HepG2 (cell line): ENCODE measurements around the gene PDZD2. TPM values are rescaled to one million over a fixed set of nuclear protein-coding genes. Genes with fewer than 3 reads are reported as not detected.

Experiments
- ATAC-seq: fragments of 200-7000 bp; cut with Tn5 transposase; 3 replicates; pipeline ENCODE4 v1.9.1; 2020; ENCODE audit warnings: mild to moderate bottlenecking, moderate library complexity
- BruUV-seq: library from RNA; stranded (reverse); fragments of 400-500 nt; replicated peaks from 2 replicates; lab custom pipeline; 2021; lab: Mats Ljungman, UMichigan
- CTCF ChIA-PET: fragments of 300-600 bp; formaldehyde crosslinking; extraction: SDS; loops from one replicate; lab custom pipeline; 2021; ENCODE audit warnings: low total read pairs, inconsistent platforms, low intra/inter-chr PET ratio; lab: Yijun Ruan, JAX
- POLR2A ChIA-PET: fragments of 350-600 bp; sonication (Branson Sonifier 250); formaldehyde crosslinking; loops from one replicate; lab custom pipeline; 2020; ENCODE audit warnings: antibody characterized with exemption, inconsistent platforms; lab: Yijun Ruan, JAX
- DNase-seq: peaks from one replicate; pipeline ENCODE4 v3.0.0-alpha.2; 2015; ENCODE audit warnings: low spot score
- FAIRE-seq: peaks from 3 replicates; lab custom pipeline; 2011; peaks lifted over from hg19 to GRCh38; lab: Jason Lieb, UNC
- H2AFZ ChIP-seq: one replicate; pipeline ENCODE4 v1.6.1; 2011; ENCODE audit warnings: low read length, inconsistent platforms
- H3K27ac ChIP-seq: fragments of 300-600 bp; 3 replicates; pipeline ENCODE4 v1.8.0; 2011; ENCODE audit warnings: mixed run types, mild to moderate bottlenecking, mixed read lengths, low read length, inconsistent platforms; ENCODE audit not compliant: insufficient read depth; ENCODE audit errors: extremely low read length
- H3K27me3 ChIP-seq, 2 experiments: fragments of 200-600 bp in 1 of 2; 2 replicates in 1 of 2; 3 replicates in 1 of 2; pipeline versions ENCODE4 v1.6.0 to v1.8.0; 2011; ENCODE audit warnings: low read length in 2 of 2, mild to moderate bottlenecking in 2 of 2, moderate library complexity in 2 of 2, inconsistent platforms in 1 of 2; ENCODE audit not compliant: insufficient read depth in 2 of 2, control insufficient read depth in 1 of 2
- H3K36me3 ChIP-seq, 2 experiments: fragments of 200-600 bp in 1 of 2; replicated peaks in 1 of 2; 2 replicates in 1 of 2; 3 replicates in 1 of 2; pipeline versions ENCODE4 v1.5.1 to v1.8.0; 2011; ENCODE audit warnings: low read length in 2 of 2, inconsistent platforms in 1 of 2; ENCODE audit not compliant: insufficient read depth in 2 of 2, control insufficient read depth in 1 of 2
- H3K4me1 ChIP-seq: 2 replicates; pipeline ENCODE4 v1.5.1; 2012; ENCODE audit warnings: low read length, inconsistent platforms; ENCODE audit not compliant: insufficient read depth
- H3K4me2 ChIP-seq: 2 replicates; pipeline ENCODE4 v1.6.0; 2011; ENCODE audit warnings: low read depth, low read length, inconsistent platforms
- H3K4me3 ChIP-seq, 3 experiments: fragments of 200-600 bp in 1 of 3; sonication (generic), shearing (Covaris generic) in 1 of 3; replicated peaks in 1 of 3; 2 replicates each; pipeline ENCODE4 v1.5.1; 2011 to 2016; ENCODE audit warnings: low read length in 3 of 3, inconsistent platforms in 2 of 3, low read depth in 2 of 3, mild to moderate bottlenecking in 2 of 3, control low read depth in 1 of 3, mixed read lengths in 1 of 3; ENCODE audit not compliant: insufficient read depth in 1 of 3
- H3K79me2 ChIP-seq: one replicate; pipeline ENCODE4 v1.6.1; 2011; ENCODE audit warnings: low read length, inconsistent platforms; ENCODE audit not compliant: insufficient read depth
- H3K9ac ChIP-seq: 2 replicates; pipeline ENCODE4 v1.6.0; 2011; ENCODE audit warnings: mild to moderate bottlenecking, low read depth, low read length, inconsistent platforms; ENCODE audit not compliant: insufficient read depth
- H3K9me3 ChIP-seq: 2 replicates; pipeline ENCODE4 v1.5.1; 2012; ENCODE audit warnings: mild to moderate bottlenecking, low read length
- H4K20me1 ChIP-seq: 2 replicates; pipeline ENCODE4 v1.6.0; 2011; ENCODE audit warnings: inconsistent platforms, mild to moderate bottlenecking, low read length, moderate library complexity; ENCODE audit not compliant: insufficient read depth
- ARID5B ChIP-seq: IDR thresholded peaks from 2 replicates; pipeline ENCODE4 v1.4.0; 2020; ENCODE audit warnings: mild to moderate bottlenecking, missing genetic modification reagents
- FOXO4 ChIP-seq: sonication (generic); formaldehyde crosslinking; conservative IDR thresholded peaks from 2 replicates; pipeline ENCODE4 v1.8.1; 2023; ENCODE audit warnings: missing genetic modification reagents
- HMGA1 ChIP-seq: sonication (generic); formaldehyde crosslinking; conservative IDR thresholded peaks from 2 replicates; pipeline ENCODE4 v1.4.0; 2020; ENCODE audit warnings: missing genetic modification reagents
- MXD4 ChIP-seq: IDR thresholded peaks from 2 replicates; pipeline ENCODE4 v1.6.1; 2016; ENCODE audit warnings: mild to moderate bottlenecking, missing biosample characterization, missing genetic modification reagents
- PATZ1 ChIP-seq: sonication (generic); formaldehyde crosslinking; IDR thresholded peaks from 2 replicates; pipeline ENCODE4 v1.4.0; 2020; ENCODE audit warnings: missing genetic modification reagents
- POGZ ChIP-seq: sonication (generic); formaldehyde crosslinking; IDR thresholded peaks from 2 replicates; pipeline ENCODE4 v1.4.0; 2020; ENCODE audit warnings: mild to moderate bottlenecking, missing genetic modification reagents
- RBAK ChIP-seq: sonication (generic); formaldehyde crosslinking; IDR thresholded peaks from 2 replicates; pipeline ENCODE4 v1.5.1; 2020; ENCODE audit warnings: mild to moderate bottlenecking, missing genetic modification reagents
- WGBS: methylation state at CpG from one replicate; pipeline ENCODE4 v1.1.6; 2017; ENCODE audit warnings: low lambda C conversion rate; 5-methylcytosine and 5-hydroxymethylcytosine counted together
- in situ Hi-C: cut with HindIII; loops from 2 replicates; pipeline ENCODE4 v1.10.0; 2017; ENCODE audit warnings: low pct_unique_long_range_greater_than_20kb; ENCODE audit not compliant: extremely low pct_ligation_motif_present
- intact Hi-C: fragments of 100-400 bp; cut with micrococcal nuclease; formaldehyde crosslinking; loops from one replicate; pipeline ENCODE4 v1.10.0; 2022; ENCODE audit not compliant: unreplicated experiment
- polyA plus RNA-seq, 8 experiments: library from polyadenylated mRNA; depleted of rRNA in 3 of 8; stranded (reverse) in 7 of 8; unstranded in 1 of 8; fragments of >200 nt; fragmentation: Illumina TruSeq in 4 of 8; extraction: Trizol in 4 of 8; gene quantifications; 2 replicates each; pipeline versions ENCODE4 v1.2.1 to v1.2.3, GENCODE V29; 2011 to 2016; ENCODE audit warnings: low read depth in 4 of 8, missing spikeins in 1 of 8, mixed read lengths in 1 of 8; ENCODE audit not compliant: insufficient read depth in 1 of 8
- total RNA-seq, 5 experiments: library from RNA; depleted of rRNA; stranded (reverse); fragments of >200 nt; fragmentation: Illumina TruSeq; extraction: Trizol; gene quantifications; 2 replicates each; pipeline ENCODE4 v1.2.3, GENCODE V29; 2016; ENCODE audit warnings: low read depth in 1 of 5

PDZD2 gene
- total and polyA plus RNA-seq, 2 of the 13 experiments (the other 11 are each of a cell fraction or from before 2014, with no cell fraction given): 0.04 TPM; not detected in 1

- in situ Hi-C loops: no loop called here
- Histone ChIP-seq H3K4me2 (no peak overlapping the region), H2AFZ (no peak overlapping the region), H3K9ac (no peak overlapping the region)
- TF ChIP-seq FOXO4 (CRISPR knock-in tag): no peak
- TF ChIP-seq RBAK (CRISPR knock-in tag): no peak
- no peak for TF ChIP-seq ARID5B
- no peak for TF ChIP-seq HMGA1 (CRISPR knock-in tag)
- TF ChIP-seq POGZ (CRISPR knock-in tag): no peak
- TF ChIP-seq MXD4 (CRISPR knock-in tag): no peak
- no peak for TF ChIP-seq PATZ1 (CRISPR knock-in tag)
- TF ChIP-seq, all 625 proteins: peak for 0
- FAIRE-seq (no peak), DNase-seq (no peak), ATAC-seq (no peak)
- WGBS: 54% methylated on average over 7 of the region's 7 CpGs
- Histone ChIP-seq H3K4me1 (no peaks in the 10 kb centered on the region), H3K9me3 (no peaks in the 10 kb centered on the region), H3K36me3 (no peaks in the 10 kb centered on the region), H3K27me3 (peaks cover 0 to 5% of the 10 kb centered on the region in 2 experiments; a peak in 1 of 5 replicates), H3K27ac (no peak overlapping the region), H3K4me3 (no peak overlapping the region), H3K79me2 (no peaks in the 10 kb centered on the region), H4K20me1 (no peaks in the 10 kb centered on the region)
- intact Hi-C loops: no loop called here
- ChIA-PET POLR2A (no interaction called here), CTCF (no interaction called here)
- BruUV-seq: no TSS peak
These were observed 403.6 kb downstream of the PDZD2 start for GRCh38 chr5:32042551-32042961.
